ENCODE measurements around the gene EMP2.

DNA sequence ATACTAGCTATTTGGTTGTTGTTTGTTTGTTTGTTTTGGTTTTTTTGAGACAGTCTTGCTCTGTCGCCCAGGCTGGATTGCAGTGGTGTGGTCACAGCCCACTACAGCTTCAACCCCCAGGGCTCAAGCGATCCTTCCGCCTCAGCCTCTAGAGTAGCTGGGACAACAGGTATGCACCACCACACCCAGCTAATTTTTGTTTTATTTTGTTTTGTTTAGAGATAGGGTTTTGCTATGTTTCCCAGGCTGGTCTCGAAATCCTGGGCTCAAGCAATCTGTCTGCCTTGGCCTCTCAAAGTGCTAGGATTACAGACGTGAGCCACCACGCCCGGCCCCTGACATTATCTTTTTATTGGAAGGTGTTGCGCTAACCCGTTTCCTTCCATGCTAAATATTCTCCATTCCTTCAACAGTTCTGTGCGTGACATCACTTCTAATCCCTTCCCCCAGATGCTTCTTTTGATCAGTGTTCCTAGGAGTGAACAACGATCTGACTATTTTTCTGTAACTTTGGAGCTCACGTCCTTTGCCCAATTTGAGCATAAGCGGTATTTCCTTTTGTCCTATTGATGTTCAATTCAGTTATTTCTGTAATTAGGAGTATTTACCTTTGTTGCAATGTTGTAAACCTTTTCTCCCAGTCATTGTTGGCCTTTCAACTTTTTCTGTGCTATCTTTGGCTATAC, 30.2 kb upstream of the EMP2 start:
- TF ChIP-seq POLR2AphosphoS5 (IDR thresholded peaks at IDR 0.05) (no peak), CTCF (IDR thresholded peaks at IDR 0.05 in 8 of 11, conservative IDR thresholded peaks at IDR 0.05 in 3 of 11) (no peak), POLR2A (IDR thresholded peaks at IDR 0.05) (no peak)

Data from spleen (tissue), 7 donors.